MM.1S (cell line): ENCODE data around the gene EPHA10.

Experiments used
- DNase-seq: peaks from one replicate; pipeline ENCODE4 v3.0.0-alpha.2; 2015
- H2AFZ ChIP-seq: fragments of 300-600 bp; sonication (generic); 2 replicates; pipeline ENCODE4 v1.6.0; 2016; ENCODE audit warnings: antibody characterized with exemption, low read length
- H3F3A ChIP-seq: fragments of 300-600 bp; sonication (generic); 2 replicates; pipeline ENCODE4 v1.6.1; 2016; ENCODE audit warnings: mild to moderate bottlenecking, antibody characterized with exemption, low read length, moderate library complexity, mixed read lengths; ENCODE audit not compliant: insufficient read depth
- H3K27ac ChIP-seq: fragments of 300-600 bp; sonication (generic); 2 replicates; pipeline ENCODE4 v1.5.1; 2016; ENCODE audit warnings: mild to moderate bottlenecking, low read length
- H3K27me3 ChIP-seq: fragments of 300-600 bp; sonication (generic); replicated peaks from 2 replicates; pipeline ENCODE4 v1.6.0; 2016; ENCODE audit warnings: low read length; ENCODE audit not compliant: insufficient read depth
- H3K36me3 ChIP-seq: fragments of 300-600 bp; sonication (generic); replicated peaks from 2 replicates; pipeline ENCODE4 v1.6.1; 2016; ENCODE audit warnings: mild to moderate bottlenecking, low read length, mixed read lengths; ENCODE audit not compliant: insufficient read depth
- H3K4me1 ChIP-seq: fragments of 300-600 bp; sonication (generic); 2 replicates; pipeline ENCODE4 v1.6.1; 2016; ENCODE audit warnings: low read length, mixed read lengths
- H3K4me2 ChIP-seq: fragments of 300-600 bp; sonication (generic); 2 replicates; pipeline ENCODE4 v1.6.0; 2016; ENCODE audit warnings: low read depth, low read length
- H3K4me3 ChIP-seq: fragments of 300-600 bp; sonication (generic); 2 replicates; pipeline ENCODE4 v1.5.1; 2016; ENCODE audit warnings: low read length, mixed read lengths
- H3K79me2 ChIP-seq: fragments of 300-600 bp; sonication (generic); 2 replicates; pipeline ENCODE4 v1.6.1; 2016; ENCODE audit warnings: mixed run types, low read length, mixed read lengths
- H3K9ac ChIP-seq: fragments of 300-600 bp; sonication (generic); 2 replicates; pipeline ENCODE4 v1.6.1; 2016; ENCODE audit warnings: low read length, mixed read lengths
- H3K9me2 ChIP-seq: fragments of 300-600 bp; sonication (generic); replicated peaks from 2 replicates; pipeline ENCODE4 v1.6.1; 2016; ENCODE audit warnings: mild to moderate bottlenecking, low read length, mixed read lengths; ENCODE audit not compliant: insufficient read depth
- H3K9me3 ChIP-seq: fragments of 300-600 bp; sonication (generic); replicated peaks from 2 replicates; pipeline ENCODE4 v1.6.1; 2016; ENCODE audit warnings: mild to moderate bottlenecking, low read length, mixed read lengths; ENCODE audit not compliant: insufficient read depth
- H4K20me1 ChIP-seq: fragments of 300-600 bp; sonication (generic); 2 replicates; pipeline ENCODE4 v1.6.1; 2016; ENCODE audit warnings: mild to moderate bottlenecking, low read length, moderate library complexity, mixed read lengths; ENCODE audit not compliant: insufficient read depth
- CTCF ChIP-seq: fragments of 300-600 bp; sonication (generic); IDR thresholded peaks from 2 replicates; pipeline ENCODE4 v1.5.1; 2016; ENCODE audit warnings: antibody characterized with exemption, low read length, mixed read lengths
- EZH2 ChIP-seq: fragments of 300-600 bp; sonication (generic); optimal IDR thresholded peaks from 2 replicates; pipeline ENCODE3; 2017; ENCODE audit warnings: low read depth, mild to moderate bottlenecking, antibody characterized with exemption, low read length, mixed read lengths
- EZH2phosphoT487 ChIP-seq: fragments of 300-600 bp; sonication (generic); IDR thresholded peaks from 2 replicates; pipeline ENCODE4 v1.6.1; 2018; ENCODE audit warnings: antibody characterized with exemption, low read length

The EPHA10 gene

GRCh38 chr1:37719572-37720195 is 45.2 kb downstream of the EPHA10 start:
- no peaks in the 10 kb centered on the region for H3K36me3 ChIP-seq
- no peaks in the 10 kb centered on the region for H3F3A ChIP-seq
- H3K79me2 ChIP-seq, result no peaks in the 10 kb centered on the region
- no peak overlapping the region for H3K9ac ChIP-seq
- H2AFZ ChIP-seq, result no peak overlapping the region
- DNase-seq, result no peak
- H3K4me3 ChIP-seq, result no peak overlapping the region
- no peaks in the 10 kb centered on the region for H3K27me3 ChIP-seq
- H3K4me1 ChIP-seq, result no peaks in the 10 kb centered on the region
- H3K27ac ChIP-seq, result no peak overlapping the region
- no peaks in the 10 kb centered on the region for H3K9me2 ChIP-seq
- no peak overlapping the region for H3K4me2 ChIP-seq
- no peak for TF ChIP-seq CTCF
- no peak for TF ChIP-seq EZH2phosphoT487
- TF ChIP-seq EZH2, result no peak
- H4K20me1 ChIP-seq, result no peaks in the 10 kb centered on the region
- no peaks in the 10 kb centered on the region for H3K9me3 ChIP-seq

GRCh38 chr1:37718901-37719571 is 45.9 kb downstream of the EPHA10 start:
- DNase-seq, result no peak
- Histone ChIP-seq H3K4me3 (no peak overlapping the region), H3K27ac (no peak overlapping the region), H4K20me1 (no peaks in the 10 kb centered on the region), H3K9me2 (no peaks in the 10 kb centered on the region), H3K9me3 (no peaks in the 10 kb centered on the region), H2AFZ (no peak overlapping the region), H3F3A (no peaks in the 10 kb centered on the region), H3K36me3 (no peaks in the 10 kb centered on the region), H3K9ac (no peak overlapping the region), H3K27me3 (no peaks in the 10 kb centered on the region), H3K79me2 (no peaks in the 10 kb centered on the region), H3K4me1 (no peaks in the 10 kb centered on the region), H3K4me2 (no peak overlapping the region)
- TF ChIP-seq EZH2phosphoT487 (no peak), EZH2 (no peak), CTCF (no peak)

DNA sequence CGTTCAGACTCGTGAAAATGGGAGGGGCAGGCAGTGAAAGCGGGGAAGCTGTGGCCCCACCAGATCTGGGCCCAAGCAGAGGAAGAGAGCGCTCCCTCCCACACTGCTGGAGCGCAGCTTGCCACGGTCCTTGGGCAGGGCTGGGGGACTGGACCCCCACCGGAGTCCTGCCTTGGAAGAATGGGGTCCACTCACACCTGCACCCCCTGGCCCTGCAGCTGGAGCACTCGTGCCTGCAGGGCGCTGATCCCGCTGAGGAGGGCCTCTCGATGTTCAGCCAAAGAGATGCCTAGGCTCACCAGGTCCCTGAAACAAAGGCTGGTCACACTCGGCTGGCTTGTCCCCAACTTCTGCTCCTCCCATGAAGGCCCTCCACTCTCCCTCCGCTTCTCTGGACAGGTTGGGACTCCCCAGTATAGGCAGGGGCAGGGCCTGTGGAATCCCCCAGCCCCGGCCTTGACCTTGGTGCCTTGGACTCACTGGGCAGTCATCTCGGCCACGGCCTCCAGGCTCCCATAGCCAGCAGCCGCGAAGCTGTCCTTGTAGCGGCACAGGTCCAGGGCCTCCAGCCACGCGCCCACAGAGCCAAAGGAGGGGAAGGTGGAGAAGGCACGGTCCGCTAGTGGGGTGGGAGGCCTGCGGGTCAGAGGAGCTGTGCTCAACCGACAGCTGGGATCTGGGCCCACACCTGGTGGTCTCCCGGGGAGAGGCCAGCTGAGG is 46.6 kb downstream of the EPHA10 start:
- Histone ChIP-seq H3K27ac (no peak overlapping the region), H3K4me1 (no peaks in the 10 kb centered on the region), H3K9me3 (no peaks in the 10 kb centered on the region), H3F3A (no peaks in the 10 kb centered on the region), H3K4me2 (no peak overlapping the region), H3K9ac (no peak overlapping the region), H3K27me3 (no peaks in the 10 kb centered on the region), H3K4me3 (no peak overlapping the region), H3K79me2 (no peaks in the 10 kb centered on the region), H3K9me2 (no peaks in the 10 kb centered on the region), H4K20me1 (no peaks in the 10 kb centered on the region), H2AFZ (no peak overlapping the region), H3K36me3 (no peaks in the 10 kb centered on the region)
- DNase-seq, result no peak
- TF ChIP-seq CTCF (no peak), EZH2 (no peak), EZH2phosphoT487 (no peak)
